DLD1 (cell line): Measurements from ENCODE around the gene TPMT.
"Not testable (repeated sequence)": the region's sequence is repeated elsewhere in the genome, so short reads cannot be mapped to it uniquely, and the experiment has no call there.

Experiments used
- in situ Hi-C: cut with HindIII; loops from 2 replicates; pipeline ENCODE4 v1.10.0; 2017; ENCODE audit warnings: low sequenced_read_pairs

Gene TPMT

GRCh38 chr6:18160911-18161310 lies 6.0 kb upstream of the TPMT start:
- in situ Hi-C loops = no loop called here

DNA sequence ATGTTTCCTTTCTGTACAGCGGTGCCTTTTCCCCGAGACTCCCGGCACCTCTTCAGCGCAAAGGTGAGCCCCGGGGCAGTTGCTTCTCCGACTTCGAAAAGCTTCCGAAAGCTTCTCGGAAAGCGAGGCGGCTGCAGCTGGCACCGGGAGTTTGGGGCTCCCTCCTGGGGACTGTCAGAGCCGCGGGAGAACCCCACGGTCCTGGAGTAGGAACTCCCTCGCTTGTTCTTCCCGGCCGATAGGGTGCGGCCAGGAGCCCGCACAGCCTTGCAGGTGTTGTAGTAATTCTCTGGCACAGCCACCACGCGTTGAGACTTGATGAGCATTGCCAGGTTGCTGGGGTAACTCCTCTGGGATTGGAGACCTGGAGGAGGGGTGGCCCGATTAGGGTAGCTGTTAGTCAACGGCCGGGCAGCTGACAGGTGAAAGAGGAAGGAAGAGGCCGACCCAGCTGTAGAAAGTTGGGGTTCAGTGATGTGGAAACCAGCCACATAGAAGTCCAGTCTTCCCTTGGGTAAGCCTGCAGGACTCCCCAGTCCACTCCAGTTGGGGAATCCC lies 1.1 kb upstream of the TPMT start:
- in situ Hi-C loops = no loop called here

GRCh38 chr6:18155150-18155863 lies 430 bp upstream of the TPMT start, which contains the start of gene KDM1B:
KDM1B (plus strand) TSS chr6:18155422; CDS start chr6:18159896, 4,474 bp downstream.
- in situ Hi-C loops = no loop called here

GRCh38 chr6:18153311-18153703 lies 1.6 kb downstream of the TPMT start:
- in situ Hi-C loops = no loop called here

- in situ Hi-C loops = no loop called here
These were observed 3.1 kb downstream of the TPMT start for GRCh38 chr6:18151801-18152200.

- in situ Hi-C loops = not testable (repeated sequence)
These were observed 3.5 kb downstream of the TPMT start for GRCh38 chr6:18151391-18151790.

DNA sequence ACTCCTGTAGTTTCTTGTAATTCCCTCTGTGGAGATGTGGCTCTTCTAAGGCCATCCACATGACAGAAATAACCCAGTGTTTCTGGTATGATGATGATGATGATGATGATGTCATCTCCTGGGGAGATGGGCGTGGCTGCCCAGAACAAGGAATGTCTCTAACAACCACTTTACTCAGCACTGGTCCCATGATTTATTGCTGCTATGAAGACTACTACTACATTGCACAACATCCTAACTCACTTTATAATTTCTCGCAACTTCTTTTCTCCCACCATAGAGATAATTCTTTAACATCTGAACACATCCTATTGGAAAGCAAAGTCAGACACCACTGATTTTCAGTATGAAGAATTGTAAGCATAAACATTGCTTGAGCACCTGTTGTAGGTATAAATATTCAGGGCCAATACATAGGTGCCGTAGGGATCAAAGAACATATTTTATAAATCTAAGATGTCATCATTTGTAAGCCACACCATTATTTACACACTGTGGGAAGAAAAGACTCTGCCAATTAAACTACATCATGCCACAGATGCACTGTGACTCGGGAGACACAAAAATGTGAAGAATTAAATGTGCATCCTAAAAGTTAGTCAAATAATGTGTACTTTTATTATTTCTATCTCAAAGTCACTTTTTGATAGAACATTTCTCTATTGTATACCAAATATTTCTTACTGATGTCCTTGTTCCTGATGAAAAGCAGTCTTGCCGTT lies 6.4 kb downstream of the TPMT start:
- in situ Hi-C loops = no loop called here

DNA sequence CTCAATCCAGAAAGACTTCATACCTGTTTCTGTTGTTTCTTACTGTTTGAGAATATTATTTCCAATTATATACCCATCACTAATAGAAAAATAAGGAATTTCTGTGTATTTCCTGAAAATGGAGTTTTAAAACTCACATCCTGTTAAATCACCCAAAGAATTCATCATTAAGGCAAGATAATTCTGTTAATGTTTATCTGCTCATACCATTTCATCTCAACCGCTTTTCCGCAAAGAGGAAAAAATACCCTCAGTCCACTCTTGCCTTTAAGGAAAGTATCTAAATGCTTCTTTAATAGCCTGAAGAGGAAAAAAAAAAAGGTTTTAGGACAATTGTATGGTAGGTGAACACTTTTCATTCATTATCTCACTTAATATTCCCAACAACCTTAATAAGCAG lies 7.3 kb downstream of the TPMT start:
- in situ Hi-C loops = no loop called here

- in situ Hi-C loops = no loop called here
These were observed 7.7 kb downstream of the TPMT start for GRCh38 chr6:18147160-18147559.

DNA sequence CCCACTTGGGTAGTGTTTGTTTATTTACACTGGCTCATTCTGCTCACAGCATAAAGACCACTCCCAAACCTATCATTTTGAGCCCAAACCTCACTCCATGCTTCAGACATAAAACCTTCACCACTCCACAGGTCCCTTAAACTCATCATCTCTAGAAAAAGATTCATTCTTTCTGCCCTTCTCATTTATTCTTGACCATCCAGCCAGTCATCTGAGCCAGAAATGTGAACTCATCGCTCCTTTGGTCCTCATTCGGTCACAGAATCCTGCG lies 12.4 kb downstream of the TPMT start:
- in situ Hi-C loops = no loop called here

DNA sequence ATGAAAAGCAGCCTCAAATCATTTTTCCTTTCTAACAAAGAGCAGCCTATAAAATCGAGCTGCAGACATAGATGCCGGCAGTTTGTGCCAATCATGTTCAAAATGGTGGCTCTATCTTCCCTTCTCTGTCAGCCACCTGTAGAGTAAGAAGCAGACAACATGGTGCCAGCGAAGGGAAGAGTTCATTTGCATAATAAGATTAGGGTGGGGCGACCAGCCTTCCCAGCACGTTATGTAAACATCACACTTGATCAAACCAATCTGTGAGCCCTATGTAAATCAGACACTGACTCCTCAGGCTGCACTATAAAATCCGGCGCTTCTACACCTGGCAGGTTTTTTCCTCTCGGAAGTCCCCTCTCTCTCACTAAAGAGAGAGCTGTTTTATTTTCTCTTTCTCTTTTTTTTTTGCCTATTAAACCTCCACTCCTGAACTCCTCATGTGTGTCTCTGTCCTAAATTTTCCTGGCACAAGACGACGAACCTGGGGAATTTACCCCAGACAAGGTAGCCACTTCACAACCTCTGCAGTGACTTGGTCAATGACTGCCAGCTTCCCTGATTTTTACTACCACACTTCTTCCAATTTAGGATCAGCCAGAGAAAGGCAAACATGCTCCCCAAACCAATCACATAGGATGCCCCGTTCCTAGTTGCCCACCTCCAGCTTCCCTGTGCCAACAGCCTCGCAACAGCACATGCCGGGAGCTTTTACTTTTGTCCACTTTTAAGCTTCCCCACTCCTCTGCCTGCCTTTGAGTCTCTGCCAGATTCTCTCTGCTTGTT lies 12.9 kb downstream of the TPMT start:
- in situ Hi-C loops = no loop called here

- in situ Hi-C loops = no loop called here
These were observed 14.8 kb downstream of the TPMT start for GRCh38 chr6:18139935-18140621.

DNA sequence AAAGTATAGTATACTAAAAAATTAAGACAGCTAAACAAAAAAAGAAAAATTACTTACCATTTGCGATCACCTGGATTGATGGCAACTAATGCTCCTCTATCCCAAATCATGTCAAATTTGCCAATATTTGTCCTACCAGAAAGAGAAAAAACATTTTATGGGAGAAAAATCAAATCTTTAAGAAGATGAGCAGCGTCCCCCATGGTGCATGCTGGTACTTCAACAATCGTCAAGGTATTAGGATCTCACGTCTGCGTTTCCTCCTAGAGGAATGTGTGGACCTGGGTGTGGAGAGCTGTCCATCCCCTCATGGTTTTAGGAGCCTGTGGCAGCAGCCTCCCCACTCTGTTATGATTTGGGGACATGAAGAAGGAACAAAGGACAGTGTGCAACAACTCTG lies 16.0 kb downstream of the TPMT start:
- in situ Hi-C loops = no loop called here

DNA sequence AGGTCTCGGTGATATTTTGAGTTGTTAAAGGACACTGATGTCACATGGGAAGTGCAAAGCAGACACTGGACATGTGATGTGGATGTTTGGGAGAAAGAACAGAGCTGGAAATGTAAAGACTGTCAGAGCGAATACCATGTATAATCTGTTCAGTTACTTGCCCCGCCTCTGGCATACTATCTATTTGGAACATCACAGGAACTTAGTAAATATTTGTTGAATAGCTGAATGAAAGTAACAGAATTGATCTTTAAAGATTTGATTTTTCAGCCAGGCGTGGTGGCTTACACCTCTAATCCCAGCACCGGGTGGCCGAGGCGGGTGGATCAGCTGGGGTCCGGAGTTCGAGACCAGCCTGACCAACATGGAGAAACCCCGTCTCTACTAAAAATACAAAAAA lies 18.6 kb downstream of the TPMT start:
- in situ Hi-C loops = no loop called here

- in situ Hi-C loops = no loop called here
These were observed 19.7 kb downstream of the TPMT start for GRCh38 chr6:18135171-18135570.

- in situ Hi-C loops = no loop called here
These were observed 22.5 kb downstream of the TPMT start for GRCh38 chr6:18132346-18132745.

- in situ Hi-C loops = no loop called here
These were observed 28.8 kb downstream of the TPMT start for GRCh38 chr6:18126121-18126520.

- in situ Hi-C loops = no loop called here
These were observed 32.5 kb downstream of the TPMT start, which contains the start of gene NHLRC1 for GRCh38 chr6:18122128-18123093. NHLRC1 (minus strand) TSS chr6:18122677; CDS start chr6:18122606, 71 bp downstream.

DNA sequence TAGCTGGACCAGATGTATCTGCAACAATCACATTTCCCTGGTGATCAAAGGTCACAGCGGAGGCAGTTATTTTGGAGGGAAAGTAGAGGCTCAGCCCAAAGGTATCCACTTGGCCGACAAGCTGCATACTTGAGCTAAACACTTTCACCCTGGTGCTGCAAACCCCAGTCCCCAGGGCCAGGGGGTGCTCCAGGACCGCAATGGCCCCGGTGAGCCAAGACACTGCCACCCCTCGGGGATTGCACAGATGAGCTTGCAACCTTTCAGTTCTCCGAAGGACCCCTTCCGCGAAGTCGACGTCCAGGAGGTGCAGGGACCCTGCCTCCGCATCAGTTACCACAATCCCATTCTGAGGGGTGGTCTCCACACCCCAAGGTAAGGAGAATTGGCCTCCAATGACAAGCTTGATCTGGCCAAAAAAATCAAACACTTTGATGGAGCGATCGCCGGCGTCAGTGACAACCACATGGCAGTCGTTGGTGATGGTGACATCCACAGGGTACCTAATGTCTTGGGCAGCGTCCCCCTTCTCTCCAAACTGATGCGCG lies 33.2 kb downstream of the TPMT start:
- in situ Hi-C loops = no loop called here

GRCh38 chr6:18119236-18119635 lies 35.6 kb downstream of the TPMT start:
- in situ Hi-C loops = no loop called here
